Measurements from ENCODE around the gene PIP4K2A.

Gene PIP4K2A

GRCh38 chr10:22690614-22691431, 23.6 kb downstream of the PIP4K2A start:
- DNase-seq = no peak

GRCh38 chr10:22690158-22690557, 24.2 kb downstream of the PIP4K2A start:
- no peak for DNase-seq

- DNase-seq = no peak
Measured at GRCh38 chr10:22686347-22686746, 28.0 kb downstream of the PIP4K2A start.

- no peak for DNase-seq
Measured at GRCh38 chr10:22685926-22686325, 28.5 kb downstream of the PIP4K2A start.

GRCh38 chr10:22684699-22685098, 29.7 kb downstream of the PIP4K2A start:
- no peak for DNase-seq

GRCh38 chr10:22683140-22683389, 31.3 kb downstream of the PIP4K2A start:
- DNase-seq = no peak

GRCh38 chr10:22682237-22683139, 31.9 kb downstream of the PIP4K2A start:
- DNase-seq = peak; percentile 43

- DNase-seq = peak; percentile 33
Measured at GRCh38 chr10:22681783-22682183, 32.6 kb downstream of the PIP4K2A start.

GRCh38 chr10:22681301-22681700, 33.1 kb downstream of the PIP4K2A start:
- no peak for DNase-seq

GRCh38 chr10:22679608-22680007, 34.8 kb downstream of the PIP4K2A start:
- no peak for DNase-seq

GRCh38 chr10:22677333-22677732, 37.0 kb downstream of the PIP4K2A start:
- no peak for DNase-seq

GRCh38 chr10:22676435-22676834, 37.9 kb downstream of the PIP4K2A start:
- no peak for DNase-seq

GRCh38 chr10:22674573-22674930, 39.8 kb downstream of the PIP4K2A start:
- no peak for DNase-seq

GRCh38 chr10:22673785-22674572, 40.4 kb downstream of the PIP4K2A start:
- no peak for DNase-seq

GRCh38 chr10:22673091-22673392, 41.3 kb downstream of the PIP4K2A start:
- no peak for DNase-seq

GRCh38 chr10:22672319-22673090, 41.9 kb downstream of the PIP4K2A start:
- no peak for DNase-seq

GRCh38 chr10:22670788-22671187, 43.6 kb downstream of the PIP4K2A start:
- no peak for DNase-seq

- DNase-seq = no peak
Measured at GRCh38 chr10:22669163-22669711, 45.1 kb downstream of the PIP4K2A start.

- DNase-seq = no peak
Measured at GRCh38 chr10:22667093-22667480, 47.3 kb downstream of the PIP4K2A start.

- DNase-seq = peak; percentile 45
Measured at GRCh38 chr10:22666287-22667092, 47.9 kb downstream of the PIP4K2A start.

GRCh38 chr10:22665329-22665728, 49.0 kb downstream of the PIP4K2A start:
- DNase-seq = no peak
